SK-N-SH treated with all-trans-retinoic acid at 6 μM for 48 hours (cell line): ENCODE measurements around the gene SIRT4.

ENCODE experiments used
- ATAC-seq: fragments of 200-7000 bp; cut with Tn5 transposase; 3 replicates; pipeline ENCODE4 v1.9.1; 2020; ENCODE audit warnings: mild to moderate bottlenecking, moderate library complexity
- BACH2 ChIP-seq: fragments of 250-450 bp; sonication (Bioruptor Pico); IDR thresholded peaks from 2 replicates; pipeline ENCODE4 v1.9.0; 2021; ENCODE audit warnings: mild to moderate bottlenecking, borderline replicate concordance
- CREB5 ChIP-seq: fragments of 250-450 bp; sonication (Bioruptor Pico); IDR thresholded peaks from 2 replicates; pipeline ENCODE4 v1.5.1; 2020; ENCODE audit warnings: low read depth, mild to moderate bottlenecking, moderate library complexity
- CSDC2 ChIP-seq: fragments of 250-450 bp; sonication (Bioruptor Pico); IDR thresholded peaks from 2 replicates; pipeline ENCODE4 v1.5.0; 2020; ENCODE audit warnings: mild to moderate bottlenecking, moderate library complexity
- CSRNP3 ChIP-seq: fragments of 250-450 bp; sonication (Bioruptor Pico); IDR thresholded peaks from 2 replicates; pipeline ENCODE4 v1.5.1; 2021; ENCODE audit warnings: mild to moderate bottlenecking, moderate library complexity
- GLIS3 ChIP-seq: fragments of 250-450 bp; sonication (Bioruptor Pico); IDR thresholded peaks from 2 replicates; pipeline ENCODE4 v1.5.0; 2020; ENCODE audit warnings: mild to moderate bottlenecking, moderate library complexity
- PATZ1 ChIP-seq: fragments of 250-450 bp; sonication (Bioruptor Pico); IDR thresholded peaks from 2 replicates; pipeline ENCODE4 v1.8.0; 2020; ENCODE audit warnings: mild to moderate bottlenecking, moderate library complexity, borderline replicate concordance
- PPARA ChIP-seq: fragments of 250-450 bp; sonication (Bioruptor Pico); IDR thresholded peaks from 2 replicates; pipeline ENCODE4 v1.5.0; 2020; ENCODE audit warnings: mild to moderate bottlenecking, borderline replicate concordance
- SNAI2 ChIP-seq: fragments of 250-450 bp; sonication (Bioruptor Pico); IDR thresholded peaks from 2 replicates; pipeline ENCODE4 v1.5.0; 2020; ENCODE audit warnings: mild to moderate bottlenecking, moderate library complexity
- TOX ChIP-seq: fragments of 250-450 bp; sonication (Bioruptor Pico); IDR thresholded peaks from 2 replicates; pipeline ENCODE4 v1.8.0; 2021; ENCODE audit warnings: mild to moderate bottlenecking, moderate library complexity, borderline replicate concordance
- ZFP30 ChIP-seq: fragments of 450-650 bp; formaldehyde crosslinking; IDR thresholded peaks from 2 replicates; pipeline ENCODE4 v1.5.0; 2022; ENCODE audit warnings: mild to moderate bottlenecking, moderate library complexity
- ZNF565 ChIP-seq: fragments of 450-650 bp; formaldehyde crosslinking; conservative IDR thresholded peaks from 2 replicates; pipeline ENCODE4 v1.5.0; 2020; ENCODE audit warnings: low read depth, mild to moderate bottlenecking, moderate library complexity
- ZNF8 ChIP-seq: fragments of 450-650 bp; formaldehyde crosslinking; IDR thresholded peaks from 2 replicates; pipeline ENCODE4 v1.5.0; 2020; ENCODE audit warnings: mild to moderate bottlenecking, moderate library complexity

SIRT4 gene

GRCh38 chr12:120359128-120359527, 57.0 kb downstream of the SIRT4 start (continued):
- TF ChIP-seq TOX (CRISPR knock-in tag): no peak
- no peak for TF ChIP-seq CREB5 (CRISPR knock-in tag)
- TF ChIP-seq SNAI2 (CRISPR knock-in tag): no peak
- no peak for TF ChIP-seq PATZ1 (CRISPR knock-in tag)
- TF ChIP-seq, all 23 proteins: peak for 0

- peak; percentile 70 for ATAC-seq
- TF ChIP-seq BACH2 (CRISPR knock-in tag) (no peak), PPARA (no peak), CSDC2 (CRISPR knock-in tag) (0 out of 2 replicates have a peak, but pooled peaks have one; percentile 73), ZFP30 (CRISPR knock-in tag) (0 out of 2 replicates have a peak, but pooled peaks have one; percentile 14), CSRNP3 (CRISPR knock-in tag) (no peak), ZNF8 (CRISPR knock-in tag) (0 out of 2 replicates have a peak, but pooled peaks have one; percentile 23), GLIS3 (CRISPR knock-in tag) (peak; percentile 16; the same call in 1 of the 2 replicates), PATZ1 (CRISPR knock-in tag) (peak; percentile 69; the same call in 1 of the 2 replicates), ZNF565 (no peak)
These were observed 59.5 kb downstream of the SIRT4 start for GRCh38 chr12:120361506-120362208.
